IMR-90 (cell line): ENCODE measurements around the gene METTL23. TPM values are rescaled to one million over a fixed set of nuclear protein-coding genes. Genes with fewer than 3 reads are reported as not detected.

Experiments
- ATAC-seq: fragments of 200-7000 bp; cut with Tn5 transposase; 2 replicates; pipeline ENCODE4 v1.9.1; 2020; ENCODE audit warnings: low read depth, mild to moderate bottlenecking, moderate library complexity
- BruUV-seq: library from RNA; stranded (reverse); fragments of 400-500 nt; replicated peaks from 2 replicates; lab custom pipeline; 2021; lab: Mats Ljungman, UMichigan
- CTCF ChIA-PET: fragments of 300-600 bp; formaldehyde crosslinking; extraction: SDS; loops from one replicate; lab custom pipeline; 2021; ENCODE audit warnings: antibody characterized with exemption; lab: Yijun Ruan, JAX
- POLR2A ChIA-PET: fragments of 300-600 bp; sonication (Branson Sonifier 250); formaldehyde crosslinking; loops from one replicate; lab custom pipeline; 2022; ENCODE audit warnings: antibody characterized with exemption; ENCODE audit not compliant: unreplicated experiment; lab: Charles Lee
- DNase-seq: peaks from one replicate; pipeline ENCODE4 v3.0.0; 2013
- H2AFZ ChIP-seq: replicated peaks from 2 replicates; pipeline ENCODE3; 2013; ENCODE audit warnings: low read length, mild to moderate bottlenecking; ENCODE audit not compliant: poor library complexity
- H2AK5ac ChIP-seq: 2 replicates; pipeline ENCODE4 v1.6.1; 2013; ENCODE audit warnings: low read depth, low read length, inconsistent platforms
- H2AK9ac ChIP-seq: replicated peaks from 2 replicates; pipeline ENCODE3; 2013; ENCODE audit warnings: mild to moderate bottlenecking, low read depth, low read length, moderate library complexity; ENCODE audit not compliant: poor library complexity
- H2BK120ac ChIP-seq: 2 replicates; pipeline ENCODE4 v1.6.1; 2013; ENCODE audit warnings: low read depth, low read length, inconsistent platforms
- H2BK15ac ChIP-seq: 3 replicates; pipeline ENCODE4 v1.6.1; 2013; ENCODE audit warnings: low read depth, low read length, inconsistent platforms
- H2BK20ac ChIP-seq: 2 replicates; pipeline ENCODE4 v1.6.1; 2013; ENCODE audit warnings: low read depth, mild to moderate bottlenecking, inconsistent platforms, low read length, moderate library complexity
- H2BK5ac ChIP-seq: 2 replicates; pipeline ENCODE4 v1.6.1; 2013; ENCODE audit warnings: mild to moderate bottlenecking, low read depth, low read length, inconsistent platforms; ENCODE audit not compliant: poor library complexity, severe bottlenecking
- H3K14ac ChIP-seq: replicated peaks from 2 replicates; pipeline ENCODE4 v1.6.1; 2013; ENCODE audit warnings: low read depth, low read length, inconsistent platforms
- H3K18ac ChIP-seq: 2 replicates; pipeline ENCODE4 v1.6.1; 2013; ENCODE audit warnings: low read depth, low read length, control low read depth
- H3K23ac ChIP-seq: 2 replicates; pipeline ENCODE4 v1.6.1; 2013; ENCODE audit warnings: low read depth, low read length, inconsistent platforms
- H3K27ac ChIP-seq: 2 replicates; pipeline ENCODE4 v1.5.1; 2013; ENCODE audit warnings: mild to moderate bottlenecking, control low read depth, low read length; ENCODE audit not compliant: insufficient read depth
- H3K27me3 ChIP-seq: 2 replicates; pipeline ENCODE4 v1.6.1; 2013; ENCODE audit warnings: low read length; ENCODE audit not compliant: control insufficient read depth, insufficient read depth
- H3K36me3 ChIP-seq: 2 replicates; pipeline ENCODE4 v1.6.1; 2013; ENCODE audit warnings: low read length, mixed read lengths; ENCODE audit not compliant: control insufficient read depth, insufficient read depth
- H3K4ac ChIP-seq: 2 replicates; pipeline ENCODE4 v1.6.1; 2013; ENCODE audit warnings: low read depth, low read length, inconsistent platforms
- H3K4me1 ChIP-seq: 2 replicates; pipeline ENCODE4 v1.6.1; 2013; ENCODE audit warnings: low read length, mixed read lengths; ENCODE audit not compliant: control insufficient read depth, insufficient read depth
- H3K4me2 ChIP-seq: 2 replicates; pipeline ENCODE4 v1.6.1; 2013; ENCODE audit warnings: low read depth, mild to moderate bottlenecking, control low read depth, low read length, moderate library complexity
- H3K4me3 ChIP-seq: 2 replicates; pipeline ENCODE4 v1.5.1; 2013; ENCODE audit warnings: low read depth, mild to moderate bottlenecking, control low read depth, low read length, moderate library complexity; ENCODE audit not compliant: insufficient read depth
- H3K56ac ChIP-seq: 2 replicates; pipeline ENCODE4 v1.6.1; 2013; ENCODE audit warnings: low read length, inconsistent platforms; ENCODE audit not compliant: insufficient read depth; ENCODE audit errors: extremely low read depth
- H3K79me1 ChIP-seq, 2 experiments: 2 replicates each; pipeline ENCODE4 v1.6.1; 2013; ENCODE audit warnings: low read length in 2 of 2, inconsistent platforms in 1 of 2, low read depth in 1 of 2
- H3K9ac ChIP-seq: 2 replicates; pipeline ENCODE4 v1.6.1; 2013; ENCODE audit warnings: low read depth, low read length, control low read depth
- H3K9me1 ChIP-seq: 2 replicates; pipeline ENCODE4 v1.6.1; 2013; ENCODE audit warnings: low read length, inconsistent platforms; ENCODE audit not compliant: insufficient read depth
- H3K9me3 ChIP-seq: 2 replicates; pipeline ENCODE4 v1.6.1; 2013; ENCODE audit warnings: low read length; ENCODE audit not compliant: control insufficient read depth, insufficient read depth
- H4K20me1 ChIP-seq: 2 replicates; pipeline ENCODE4 v1.6.1; 2013; ENCODE audit warnings: low read length, inconsistent platforms; ENCODE audit not compliant: insufficient read depth
- H4K5ac ChIP-seq: 2 replicates; pipeline ENCODE4 v1.6.1; 2013; ENCODE audit warnings: mild to moderate bottlenecking, low read depth, low read length, control low read depth
- H4K8ac ChIP-seq, 2 experiments: 2 replicates each; pipeline ENCODE4 v1.6.1; 2013; ENCODE audit warnings: low read depth in 2 of 2, low read length in 2 of 2, control low read depth in 1 of 2, inconsistent platforms in 1 of 2
- H4K91ac ChIP-seq: 2 replicates; pipeline ENCODE4 v1.6.1; 2013; ENCODE audit warnings: low read depth, low read length, inconsistent platforms; ENCODE audit not compliant: insufficient read depth
- BHLHE40 ChIP-seq: fragments of 150-350 bp; IDR thresholded peaks from 2 replicates; pipeline ENCODE4 v1.6.1; 2016; ENCODE audit warnings: mild to moderate bottlenecking, low read depth, low read length
- CEBPB ChIP-seq: IDR thresholded peaks from 2 replicates; pipeline ENCODE4 v1.6.1; 2012; ENCODE audit warnings: low read depth, low read length, improper control_type of control experiment
- CHD1 ChIP-seq: IDR thresholded peaks from 2 replicates; pipeline ENCODE4 v1.6.1; 2012; ENCODE audit warnings: low read depth, low read length, improper control_type of control experiment
- MAFK ChIP-seq: IDR thresholded peaks from 2 replicates; pipeline ENCODE4 v1.6.1; 2012; ENCODE audit warnings: low read depth, low read length, improper control_type of control experiment
- POLR2A ChIP-seq: IDR thresholded peaks from 2 replicates; pipeline ENCODE4 v1.6.1; 2012; ENCODE audit warnings: mild to moderate bottlenecking, low read depth, low read length
- RCOR1 ChIP-seq: IDR thresholded peaks from 2 replicates; pipeline ENCODE4 v1.6.1; 2012; ENCODE audit warnings: mild to moderate bottlenecking, low read length, improper control_type of control experiment; ENCODE audit not compliant: insufficient replicate concordance
- WGBS, 2 experiments: methylation state at CpG; one replicate each; pipeline versions ENCODE4 v1.1.5 to v1.1.7; 2013; ENCODE audit warnings: missing lambda C conversion rate in 2 of 2; ENCODE audit not compliant: insufficient read length in 1 of 2; ENCODE audit errors: extremely low coverage in 2 of 2; 5-methylcytosine and 5-hydroxymethylcytosine counted together
- dilution Hi-C: fragments of 300-500 bp; cut with HindIII; formaldehyde crosslinking; loops from one replicate; pipeline ENCODE4 v1.14.3; 2018; ENCODE audit warnings: low sequenced_read_pairs; ENCODE audit not compliant: unreplicated experiment
- in situ Hi-C: fragments of 300-500 bp; cut with MboI; formaldehyde crosslinking; loops from 3 replicates; pipeline ENCODE4 v1.14.3; 2019; ENCODE audit warnings: low sequenced_read_pairs, inconsistent platforms, mixed read lengths
- intact Hi-C: fragments of 100-400 bp; cut with micrococcal nuclease; formaldehyde crosslinking; loops from 2 replicates; pipeline ENCODE4 v1.10.0; 2022
- polyA plus RNA-seq, 3 experiments: library from polyadenylated mRNA; depleted of rRNA; stranded (reverse); fragments of >200 nt; gene quantifications; 2 replicates each; pipeline ENCODE4 v1.2.3, GENCODE V29; 2012; ENCODE audit warnings: low replicate concordance in 1 of 3
- total RNA-seq: library from RNA; depleted of rRNA; stranded (reverse); fragments of >200 nt; gene quantifications from 2 replicates; pipeline ENCODE4 v1.2.3, GENCODE V29; 2012

Gene METTL23
- total and polyA plus RNA-seq, 2 of the 4 experiments (the other 2 are of a cell fraction) = 18.8 to 32.1 TPM

- WGBS, 2 experiments = no CpG with 5 or more reads among the region's 3 CpGs
- Histone ChIP-seq H3K23ac (no peak overlapping the region), H3K27ac (no peak overlapping the region), H2BK120ac (no peak overlapping the region), H2BK20ac (no peak overlapping the region), H3K4me1 (no peaks in the 10 kb centered on the region), H4K91ac (no peak overlapping the region), H4K8ac (no peak overlapping the region), H4K5ac (no peak overlapping the region), H2BK15ac (no peak overlapping the region), H3K36me3 (peaks cover 19% of the 10 kb centered on the region), H3K9me1 (no peaks in the 10 kb centered on the region; the same call in 1 of the 2 replicates), H3K14ac (no peak overlapping the region), H3K18ac (no peak overlapping the region), H3K4me3 (no peak overlapping the region), H3K4me2 (no peak overlapping the region), H3K56ac (no peak overlapping the region), H2AK5ac (no peak overlapping the region), H3K9ac (no peak overlapping the region), H3K4ac (no peak overlapping the region), H4K20me1 (no peaks in the 10 kb centered on the region), H2AK9ac (no peak overlapping the region), H2AFZ (no peak overlapping the region), H3K9me3 (no peaks in the 10 kb centered on the region), H2BK5ac (no peak overlapping the region), H3K79me1 (0 out of 4 replicates have a peak, but pooled peaks cover 0 to 3% of the 10 kb centered on the region in 2 experiments), H3K27me3 (no peaks in the 10 kb centered on the region)
- DNase-seq (no peak), ATAC-seq (no peak)
- ChIA-PET POLR2A (no interaction called here), CTCF (no interaction called here)
- intact Hi-C loops (no loop called here), in situ Hi-C loops (no loop called here), dilution Hi-C loops (no loop called here)
- TF ChIP-seq CEBPB (no peak), CHD1 (no peak), POLR2A (no peak), RCOR1 (no peak), MAFK (0 out of 2 replicates have a peak, but pooled peaks have one; percentile 14), BHLHE40 (no peak)
- no TSS peak for BruUV-seq
Observed at GRCh38 chr17:76751416-76751993, 24.9 kb downstream of the METTL23 start.
